Left lung (tissue), 10 donors: ENCODE results near the gene FASTKD3. TPM values are rescaled to one million over a fixed set of nuclear protein-coding genes. Genes with fewer than 3 reads are reported as not detected.

Experiments used
- ATAC-seq: fragments of 200-7000 bp; cut with Tn5 transposase; one replicate; pipeline ENCODE4 v1.9.1; 2020; ENCODE audit warnings: moderate library complexity
- DNase-seq, 4 donors: peaks; one replicate each; pipeline ENCODE4 v3.0.0-alpha.2; 2013 to 2020
- H3K27ac ChIP-seq, 2 donors: fragments of 200-600 bp; sonication (generic) in 1 of 2; one replicate each; pipeline versions ENCODE4 v1.5.0 to v1.8.0; 2020 to 2021
- H3K27me3 ChIP-seq, 2 donors: fragments of 200-600 bp; sonication (generic) in 1 of 2; one replicate each; pipeline versions ENCODE4 v1.5.0 to v1.8.0; 2020 to 2021
- H3K36me3 ChIP-seq, 2 donors: fragments of 200-600 bp; sonication (generic) in 1 of 2; one replicate each; pipeline versions ENCODE4 v1.5.0 to v1.8.0; 2020 to 2021
- H3K4me1 ChIP-seq, 2 donors: fragments of 200-600 bp; one replicate each; pipeline ENCODE4 v1.8.0; 2021
- H3K4me3 ChIP-seq, 2 donors: fragments of 200-600 bp; sonication (generic) in 1 of 2; one replicate each; pipeline versions ENCODE4 v1.5.0 to v1.8.0; 2020 to 2021; ENCODE audit warnings: mild to moderate bottlenecking in 1 of 2
- H3K9me3 ChIP-seq, 2 donors: fragments of 200-600 bp; sonication (generic) in 1 of 2; one replicate each; pipeline versions ENCODE4 v1.5.0 to v1.8.0; 2020 to 2021
- CTCF ChIP-seq, 2 donors: fragments of 200-600 bp; sonication (generic) in 1 of 2; IDR thresholded peaks; one replicate each; pipeline versions ENCODE4 v1.5.0 to v1.8.0; 2021; ENCODE audit warnings: antibody characterized with exemption in 2 of 2
- intact Hi-C, 2 donors: fragments of 100-400 bp; cut with DNase I; formaldehyde crosslinking; loops; one replicate each; pipeline versions ENCODE4 v1.11.2 to v1.14.2; 2022
- polyA plus RNA-seq, 6 donors: library from polyadenylated mRNA; unstranded; fragments of 120-200 nt; gene quantifications; one replicate each; pipeline ENCODE4 v1.2.1, GENCODE V29; 2013; ENCODE audit not compliant: insufficient read length in 6 of 6
- total RNA-seq, 2 donors: library from RNA; stranded (reverse); fragmentation: NEBNext Ultra II Directional; extraction: Animal tissue kit (Norgen Biotek cat#: 25700); gene quantifications; one replicate each; pipeline ENCODE4 v1.2.1, GENCODE V29; 2021
- donor health status: DM: no; HTN: yes; CAD: no.
- donor health status: DM: no; HTN: no; CAD: no.

The FASTKD3 gene
- total and polyA plus RNA-seq, 8 donors = 8.4 to 28.8 (median 22.4) TPM

GRCh38 chr5:7878381-7878873 is 9.6 kb upstream of the FASTKD3 start:
- intact Hi-C loops = no loop called here
- Histone ChIP-seq H3K4me1 (peaks cover 18 to 73% of the 10 kb centered on the region in 2 donors), H3K4me3 (no peak overlapping the region), H3K9me3 (no peaks in the 10 kb centered on the region), H3K27ac (peak overlapping the region; percentile 71 to 75), H3K27me3 (no peaks in the 10 kb centered on the region), H3K36me3 (peaks cover 3 to 82% of the 10 kb centered on the region in 2 donors)
- no peak for DNase-seq
- TF ChIP-seq CTCF (IDR thresholded peaks at IDR 0.05) = no peak
- peak; percentile 64 for ATAC-seq

- Histone ChIP-seq H3K27ac (peak overlapping the region; percentile 71 to 75), H3K4me3 (no peak overlapping the region), H3K4me1 (peaks cover 18 to 74% of the 10 kb centered on the region in 2 donors), H3K36me3 (peaks cover 3 to 80% of the 10 kb centered on the region in 2 donors), H3K9me3 (no peaks in the 10 kb centered on the region), H3K27me3 (no peaks in the 10 kb centered on the region)
- TF ChIP-seq CTCF (IDR thresholded peaks at IDR 0.05) = no peak
- DNase-seq (no peak), ATAC-seq (no peak)
- intact Hi-C loops = no loop called here
These were observed 9.0 kb upstream of the FASTKD3 start for GRCh38 chr5:7877851-7878250.

GRCh38 chr5:7876867-7877266 is 8.0 kb upstream of the FASTKD3 start:
- peaks cover 3 to 70% of the 10 kb centered on the region in 2 donors for H3K36me3 ChIP-seq
- intact Hi-C loops = no loop called here

GRCh38 chr5:7875151-7875550 is 6.3 kb upstream of the FASTKD3 start:
- no peak for DNase-seq
- H3K27ac ChIP-seq = no peak overlapping the region
- H3K4me1 ChIP-seq = peaks cover 23 to 75% of the 10 kb centered on the region in 2 donors
- TF ChIP-seq CTCF (IDR thresholded peaks at IDR 0.05) = no peak
- no peak overlapping the region for H3K4me3 ChIP-seq
- no peaks in the 10 kb centered on the region for H3K27me3 ChIP-seq
- H3K36me3 ChIP-seq = peaks cover 3 to 56% of the 10 kb centered on the region in 2 donors
- ATAC-seq = no peak
- no peaks in the 10 kb centered on the region for H3K9me3 ChIP-seq
- intact Hi-C loops = no loop called here

More at GRCh38 chr5:7876867-7877266, 8.0 kb upstream of the FASTKD3 start:
- no peak overlapping the region for H3K4me3 ChIP-seq
- peak; percentile 50 for ATAC-seq
- DNase-seq = no peak
- H3K27me3 ChIP-seq = no peaks in the 10 kb centered on the region
- peak overlapping the region; percentile 71 to 75 for H3K27ac ChIP-seq
- no peaks in the 10 kb centered on the region for H3K9me3 ChIP-seq
- TF ChIP-seq CTCF (IDR thresholded peaks at IDR 0.05) = no peak
- H3K4me1 ChIP-seq = peaks cover 18 to 74% of the 10 kb centered on the region in 2 donors

GRCh38 chr5:7874639-7875038 is 5.8 kb upstream of the FASTKD3 start:
- H3K36me3 ChIP-seq = peaks cover 3 to 51% of the 10 kb centered on the region in 2 donors
- intact Hi-C loops = no loop called here
- no peak overlapping the region for H3K4me3 ChIP-seq
- no peaks in the 10 kb centered on the region for H3K9me3 ChIP-seq
- H3K4me1 ChIP-seq = peaks cover 20 to 75% of the 10 kb centered on the region in 2 donors
- no peak for ATAC-seq
- H3K27ac ChIP-seq = no peak overlapping the region
- TF ChIP-seq CTCF (IDR thresholded peaks at IDR 0.05) = no peak
- H3K27me3 ChIP-seq = no peaks in the 10 kb centered on the region
- DNase-seq = no peak
